T-helper 1 cell (primary cell): ENCODE measurements around the gene DMD.
"Not testable (repeated sequence)": the region's sequence is repeated elsewhere in the genome, so short reads cannot be mapped to it uniquely, and the experiment has no call there.

Experiments used
- DNase-seq, 5 donors: peaks; one replicate each; pipeline ENCODE4 v3.0.0-alpha.2; 2012 to 2020

The DMD gene

GRCh38 chrX:31665454-31665853, 1545.9 kb downstream of the DMD start:
- DNase-seq: no peak

GRCh38 chrX:31663172-31663571, 1548.2 kb downstream of the DMD start:
- DNase-seq: no peak

- DNase-seq: no peak
Measured at GRCh38 chrX:31661280-31661810, 1550.0 kb downstream of the DMD start.

GRCh38 chrX:31658360-31658759, 1553.0 kb downstream of the DMD start:
- DNase-seq: no peak

GRCh38 chrX:31656013-31656412, 1555.3 kb downstream of the DMD start:
- no peak for DNase-seq

GRCh38 chrX:31653422-31653821, 1557.9 kb downstream of the DMD start:
- no peak for DNase-seq

GRCh38 chrX:31652650-31653049, 1558.7 kb downstream of the DMD start:
- DNase-seq: no peak

GRCh38 chrX:31649201-31649600, 1562.1 kb downstream of the DMD start:
- no peak for DNase-seq

- DNase-seq: no peak
Measured at GRCh38 chrX:31633349-31633748, 1578.0 kb downstream of the DMD start.

- no peak for DNase-seq
Measured at GRCh38 chrX:31629195-31629594, 1582.2 kb downstream of the DMD start.

- no peak for DNase-seq
Measured at GRCh38 chrX:31609130-31609529, 1602.2 kb downstream of the DMD start.

GRCh38 chrX:31608638-31609037, 1602.7 kb downstream of the DMD start:
- DNase-seq: no peak

GRCh38 chrX:31606771-31607170, 1604.6 kb downstream of the DMD start:
- DNase-seq: no peak

- no peak for DNase-seq
Measured at GRCh38 chrX:31604629-31605221, 1606.6 kb downstream of the DMD start.

GRCh38 chrX:31603411-31604120, 1607.8 kb downstream of the DMD start:
- no peak for DNase-seq

- no peak for DNase-seq
Measured at GRCh38 chrX:31600823-31601222, 1610.5 kb downstream of the DMD start.

GRCh38 chrX:31593353-31593752, 1618.0 kb downstream of the DMD start:
- no peak for DNase-seq

- DNase-seq: no peak
Measured at GRCh38 chrX:31591355-31591754, 1620.0 kb downstream of the DMD start.

- no peak for DNase-seq
Measured at GRCh38 chrX:31590581-31591114, 1620.7 kb downstream of the DMD start.

GRCh38 chrX:31589503-31589902, 1621.8 kb downstream of the DMD start:
- no peak for DNase-seq

GRCh38 chrX:31588355-31588754, 1623.0 kb downstream of the DMD start:
- DNase-seq: no peak

GRCh38 chrX:31583892-31584291, 1627.5 kb downstream of the DMD start:
- DNase-seq: not testable (repeated sequence)

- no peak for DNase-seq
Measured at GRCh38 chrX:31580726-31581125, 1630.6 kb downstream of the DMD start.

GRCh38 chrX:31580227-31580626, 1631.1 kb downstream of the DMD start:
- no peak for DNase-seq
